Gastrocnemius medialis (tissue), 4 donors: ENCODE measurements around the gene PARP8.
"Not testable (repeated sequence)": the region's sequence is repeated elsewhere in the genome, so short reads cannot be mapped to it uniquely, and the experiment has no call there.

Experiments used
- CTCF ChIP-seq, 5 experiments: fragments of 450-650 bp in 3 of 5; fragments of 200-600 bp in 2 of 5; sonication (generic) in 2 of 5; IDR thresholded peaks in 4 of 5; conservative IDR thresholded peaks in 1 of 5; 1 replicate in 4 of 5; 2 replicates in 1 of 5; pipeline ENCODE4 v1.5.1; 2016 to 2019; ENCODE audit warnings: antibody characterized with exemption in 5 of 5, mild to moderate bottlenecking in 3 of 5, moderate library complexity in 3 of 5
- POLR2A ChIP-seq, 2 donors: fragments of 450-650 bp; IDR thresholded peaks; one replicate each; pipeline ENCODE4 v1.6.1; 2017; ENCODE audit warnings: antibody characterized with exemption in 2 of 2, mild to moderate bottlenecking in 2 of 2, moderate library complexity in 2 of 2

DNA sequence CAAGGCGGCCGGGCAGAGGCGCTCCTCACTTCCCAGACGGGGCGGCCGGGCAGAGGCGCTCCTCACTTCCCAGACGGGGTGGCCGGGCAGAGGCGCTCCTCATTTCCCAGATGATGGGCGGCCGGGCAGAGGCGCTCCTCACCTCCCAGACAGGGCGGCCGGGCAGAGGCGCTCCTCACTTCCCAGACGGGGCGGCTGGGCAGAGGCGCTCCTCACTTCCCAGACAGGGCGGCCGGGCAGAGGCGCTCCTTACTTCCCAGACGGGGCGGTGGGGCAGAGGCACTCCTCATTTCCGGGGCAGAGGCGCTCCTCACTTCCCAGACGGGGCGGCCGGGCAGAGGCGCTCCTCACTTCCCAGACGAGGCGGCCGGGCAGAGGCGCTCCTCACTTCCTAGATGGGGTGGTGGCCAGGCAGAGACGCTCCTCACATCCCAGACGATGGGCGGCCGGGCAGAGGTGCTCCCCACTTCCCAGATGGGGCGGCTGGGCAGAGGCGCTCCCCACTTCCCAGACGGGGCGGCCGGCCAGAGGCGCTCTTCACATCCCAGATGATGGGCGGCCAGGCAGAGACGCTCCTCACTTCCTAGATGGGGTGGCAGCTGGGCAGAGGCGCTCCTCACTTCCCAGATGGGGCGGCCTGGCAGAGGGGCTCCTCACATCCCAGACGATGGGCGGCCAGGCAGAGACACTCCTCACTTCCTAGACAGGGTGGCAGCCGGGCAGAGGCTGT is 108.2 kb downstream of the PARP8 start:
- not testable (repeated sequence) for TF ChIP-seq CTCF (IDR thresholded peaks at IDR 0.05 in 4 of 5, conservative IDR thresholded peaks at IDR 0.05 in 1 of 5); POLR2A (IDR thresholded peaks at IDR 0.05)
